GM18505 (cell line): Measurements from ENCODE around the gene SPZ1.

Source experiments
- ATAC-seq: cut with Tn5 transposase; IDR thresholded peaks from one replicate; pipeline ENCODE4 v1.9.1; 2021; ENCODE audit not compliant: unreplicated experiment
- POLR2A ChIP-seq: IDR thresholded peaks from 4 replicates; pipeline ENCODE4 v1.6.1; 2011; ENCODE audit warnings: borderline replicate concordance; ENCODE audit not compliant: insufficient read depth, insufficient read length; ENCODE audit errors: extremely low read depth

The SPZ1 gene

GRCh38 chr5:80355686-80356085, 35.9 kb downstream of the SPZ1 start:
- ATAC-seq: no peak
- no peak for TF ChIP-seq POLR2A

- ATAC-seq: no peak
- no peak for TF ChIP-seq POLR2A
Measured at GRCh38 chr5:80357671-80358070, 37.9 kb downstream of the SPZ1 start.

GRCh38 chr5:80360914-80361444, 41.2 kb downstream of the SPZ1 start:
- no peak for TF ChIP-seq POLR2A
- no peak for ATAC-seq

GRCh38 chr5:80364892-80365291, 45.1 kb downstream of the SPZ1 start:
- no peak for ATAC-seq
- no peak for TF ChIP-seq POLR2A

GRCh38 chr5:80368661-80369480, 49.1 kb downstream of the SPZ1 start:
- ATAC-seq: no peak
- no peak for TF ChIP-seq POLR2A

GRCh38 chr5:80369521-80369920, 49.7 kb downstream of the SPZ1 start:
- no peak for TF ChIP-seq POLR2A
- no peak for ATAC-seq

- ATAC-seq: no peak
- TF ChIP-seq POLR2A: no peak
Measured at GRCh38 chr5:80370390-80370789, 50.6 kb downstream of the SPZ1 start.
